VCaP (cell line): ENCODE measurements around the gene CLDN1.

ENCODE experiments used
- H3K27ac ChIP-seq: fragments of 450-650 bp; 2 replicates; pipeline ENCODE4 v1.5.1; 2017
- CTCF ChIP-seq: fragments of 450-650 bp; conservative IDR thresholded peaks from 2 replicates; pipeline ENCODE4 v1.5.1; 2017; ENCODE audit warnings: mild to moderate bottlenecking, moderate library complexity

CLDN1 gene

GRCh38 chr3:190294030-190294429 lies 28.2 kb downstream of the CLDN1 start:
- no peak for TF ChIP-seq CTCF
- no peak overlapping the region for H3K27ac ChIP-seq

DNA sequence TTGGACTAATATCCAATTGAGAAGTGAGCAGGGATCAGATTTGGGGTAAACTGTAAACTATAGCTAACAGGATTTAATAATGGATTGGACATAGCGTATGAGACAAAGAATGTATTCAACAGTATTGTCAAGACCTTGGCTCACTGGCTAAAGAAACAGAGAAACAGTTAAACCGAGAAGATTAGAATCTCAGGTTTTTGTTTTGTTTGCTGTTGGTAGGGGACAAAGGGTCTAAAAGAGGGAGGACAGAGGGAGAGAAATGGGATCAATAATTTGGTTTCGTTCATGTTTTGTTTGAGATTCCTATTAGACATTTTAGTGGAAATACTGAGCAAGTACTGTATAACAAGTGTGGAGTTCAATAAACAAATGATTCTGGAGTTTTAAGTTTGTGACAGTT lies 28.6 kb downstream of the CLDN1 start:
- no peak overlapping the region for H3K27ac ChIP-seq
- TF ChIP-seq CTCF = no peak

- no peak overlapping the region for H3K27ac ChIP-seq
- TF ChIP-seq CTCF = no peak
Measured at GRCh38 chr3:190291994-190292584, 30.2 kb downstream of the CLDN1 start.

GRCh38 chr3:190289989-190290388 lies 32.3 kb downstream of the CLDN1 start:
- TF ChIP-seq CTCF = no peak
- no peak overlapping the region for H3K27ac ChIP-seq

DNA sequence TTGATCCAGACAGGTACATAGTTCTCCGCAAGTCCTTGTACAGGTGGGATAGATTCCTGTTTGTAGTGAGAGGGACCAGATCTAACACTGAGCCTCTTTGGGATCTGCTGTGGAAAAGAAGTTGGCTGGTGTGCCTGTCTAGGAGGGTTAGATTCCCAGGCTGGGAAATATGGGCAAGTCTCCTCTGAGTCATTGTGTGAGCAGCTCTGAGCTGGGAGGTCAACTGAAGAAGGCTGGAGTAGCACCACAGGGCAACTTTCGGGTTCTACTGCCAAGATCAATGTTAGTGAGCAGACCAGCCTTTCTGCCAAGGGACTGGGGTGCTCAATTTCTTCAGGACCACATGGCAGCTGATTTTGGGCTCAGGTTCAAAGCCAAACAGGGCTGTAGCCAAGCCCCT lies 33.4 kb downstream of the CLDN1 start:
- TF ChIP-seq CTCF = no peak

DNA sequence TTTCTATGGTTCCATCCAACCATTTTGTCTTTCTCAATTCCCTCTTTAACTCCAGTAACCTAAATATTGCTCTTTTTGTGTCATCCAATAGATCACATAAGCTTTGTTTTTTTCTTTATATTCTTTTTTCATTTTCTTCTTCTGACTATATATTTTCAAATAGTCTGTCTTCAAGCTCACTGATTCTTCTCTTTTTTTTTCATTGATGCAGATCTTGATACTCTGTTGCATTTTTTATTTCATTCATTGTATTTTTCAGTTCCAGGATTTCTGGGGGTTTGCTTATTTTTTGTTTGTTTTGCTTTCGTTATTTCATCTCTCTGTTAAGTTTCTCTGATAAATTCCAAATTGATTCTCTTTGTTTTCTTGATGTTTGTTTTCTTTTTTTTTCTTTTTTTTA lies 36.2 kb downstream of the CLDN1 start:
- no peak overlapping the region for H3K27ac ChIP-seq
- TF ChIP-seq CTCF = no peak

More for the DNA sequence above, 33.4 kb downstream of the CLDN1 start:
- H3K27ac ChIP-seq = no peak overlapping the region

- TF ChIP-seq CTCF = no peak
- H3K27ac ChIP-seq = no peak overlapping the region
Measured at GRCh38 chr3:190281308-190282051, 40.8 kb downstream of the CLDN1 start.
